ENCODE data around the gene PHPT1.

DNA sequence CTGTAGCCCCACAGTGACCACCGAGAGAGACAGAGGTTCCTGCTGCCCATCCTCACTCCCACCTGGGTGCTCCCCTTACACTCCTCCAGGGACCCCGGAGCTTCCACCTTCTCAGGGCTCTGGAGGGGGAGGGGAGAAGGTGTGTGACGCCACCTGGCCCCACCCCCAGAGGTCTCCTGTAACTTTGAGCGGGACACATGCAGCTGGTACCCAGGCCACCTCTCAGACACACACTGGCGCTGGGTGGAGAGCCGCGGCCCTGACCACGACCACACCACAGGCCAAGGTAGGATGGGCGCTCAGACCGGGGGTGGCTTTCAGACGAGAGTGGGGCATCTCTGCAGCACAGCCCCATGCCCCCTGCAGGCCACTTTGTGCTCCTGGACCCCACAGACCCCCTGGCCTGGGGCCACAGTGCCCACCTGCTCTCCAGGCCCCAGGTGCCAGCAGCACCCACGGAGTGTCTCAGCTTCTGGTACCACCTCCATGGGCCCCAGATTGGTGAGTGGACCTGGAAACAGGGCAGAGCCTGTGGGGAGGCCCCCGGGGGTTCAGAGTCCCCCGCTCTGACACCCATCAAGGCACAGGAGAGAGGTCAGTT, 7.4 kb downstream of the PHPT1 start:
- no peak for TF ChIP-seq POLR2A (IDR thresholded peaks at IDR 0.05; ENCODE audit: low read length)
- TF ChIP-seq GATA1 (IDR thresholded peaks at IDR 0.05; ENCODE audit: low read depth, low read length): no peak
